ENCODE data around the gene TRMT1.

The TRMT1 gene

GRCh38 chr19:13098277-13099072 is 18.1 kb downstream of the TRMT1 start:
- no peak for DNase-seq (ENCODE audit: extremely low spot score)
- no peak for TF ChIP-seq CTCF (IDR thresholded peaks at IDR 0.05; ENCODE audit: control extremely low read depth, extremely low read depth, low read depth, missing control alignments)
- POLR2A ChIA-PET, result no interaction called here
- CTCF ChIA-PET, result interaction anchor here (1.9 kb wide), 1 partner anchor 37 kb away, joined by 6 read pairs; no protein-coding TSS in a partner anchor

- DNase-seq (ENCODE audit: extremely low spot score), result no peak
- no peak for TF ChIP-seq CTCF (IDR thresholded peaks at IDR 0.05; ENCODE audit: control extremely low read depth, extremely low read depth, low read depth, missing control alignments)
- CTCF ChIA-PET, result interaction anchor here (8.9 kb wide), 1 partner anchor 120 kb away, joined by 183 read pairs; no protein-coding TSS in a partner anchor
- POLR2A ChIA-PET, result no interaction called here
These were observed 18.9 kb downstream of the TRMT1 start for GRCh38 chr19:13097463-13098258.

GRCh38 chr19:13097033-13097462 is 19.5 kb downstream of the TRMT1 start:
- POLR2A ChIA-PET, result no interaction called here
- CTCF ChIA-PET, result interaction anchor here (8.2 to 8.9 kb wide), 2 partner anchors 120 to 130 kb away, joined by 129 to 183 read pairs; partner anchors contain the start of gene DAND5
- no peak for DNase-seq (ENCODE audit: extremely low spot score)
- no peak for TF ChIP-seq CTCF (IDR thresholded peaks at IDR 0.05; ENCODE audit: control extremely low read depth, extremely low read depth, low read depth, missing control alignments)

- no peak for TF ChIP-seq CTCF (IDR thresholded peaks at IDR 0.05; ENCODE audit: control extremely low read depth, extremely low read depth, low read depth, missing control alignments)
- ChIA-PET CTCF (interaction anchor here (1.5 to 8.9 kb wide), 7 partner anchors 9 to 248 kb away, joined by 3 to 183 read pairs (median 26); partner anchors contain the start of gene DAND5), POLR2A (no interaction called here)
- DNase-seq (ENCODE audit: extremely low spot score), result no peak
These were observed 20.3 kb downstream of the TRMT1 start for GRCh38 chr19:13095934-13096927.

- peak; percentile 64 for DNase-seq (ENCODE audit: extremely low spot score)
- ChIA-PET POLR2A (no interaction called here), CTCF (interaction anchor here (1.0 to 8.9 kb wide), 15 partner anchors 10 to 248 kb away, joined by 3 to 183 read pairs (median 15); partner anchors contain the start of gene DAND5)
- TF ChIP-seq CTCF (IDR thresholded peaks at IDR 0.05; ENCODE audit: control extremely low read depth, extremely low read depth, low read depth, missing control alignments), result no peak
These were observed 21.2 kb downstream of the TRMT1 start for GRCh38 chr19:13095393-13095784.
